CD4-positive, alpha-beta T cell treated with Interleukin-4 for 4 hours (primary cell): ENCODE results near the gene GIMAP8.
"Not testable (repeated sequence)": the region's sequence is repeated elsewhere in the genome, so short reads cannot be mapped to it uniquely, and the experiment has no call there.

Experiments used
- DNase-seq: peaks from one replicate; pipeline ENCODE4 v3.0.0-alpha.2; 2020

Gene GIMAP8

DNA sequence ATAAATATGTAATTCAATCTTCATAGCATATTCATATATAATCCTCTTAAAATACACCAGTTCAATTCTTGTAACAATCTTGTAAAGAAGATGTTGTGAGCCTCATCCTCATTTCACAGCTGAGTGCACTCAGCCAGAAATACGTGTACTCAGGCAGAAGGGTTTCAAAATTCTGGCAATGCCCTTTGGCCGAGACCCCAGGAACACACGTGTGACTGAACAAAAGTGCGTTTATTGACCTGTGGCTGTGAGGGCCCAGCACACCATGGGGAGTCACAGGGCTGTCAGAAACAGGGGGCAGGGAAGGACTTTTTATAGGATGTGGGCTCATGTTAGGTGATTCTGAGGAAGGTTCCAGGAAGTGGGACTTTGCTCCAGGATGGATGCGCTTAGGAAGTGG lies 21.5 kb downstream of the GIMAP8 start:
- no peak for DNase-seq

DNA sequence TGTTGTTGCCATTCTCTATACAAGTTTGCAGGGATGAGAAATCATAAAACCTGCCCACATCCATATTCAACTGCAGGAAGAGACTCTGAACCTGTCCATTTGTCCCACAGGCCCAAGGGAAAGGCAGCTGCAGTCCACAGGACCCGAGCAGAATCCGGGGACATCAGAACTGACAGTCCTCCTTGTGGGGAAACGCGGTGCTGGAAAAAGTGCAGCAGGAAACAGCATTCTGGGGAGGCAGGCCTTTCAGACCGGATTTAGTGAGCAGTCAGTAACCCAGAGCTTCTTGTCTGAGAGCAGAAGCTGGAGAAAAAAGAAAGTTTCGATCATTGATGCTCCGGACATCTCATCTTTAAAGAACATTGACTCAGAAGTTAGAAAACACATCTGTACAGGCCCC lies 23.5 kb downstream of the GIMAP8 start:
- no peak for DNase-seq

DNA sequence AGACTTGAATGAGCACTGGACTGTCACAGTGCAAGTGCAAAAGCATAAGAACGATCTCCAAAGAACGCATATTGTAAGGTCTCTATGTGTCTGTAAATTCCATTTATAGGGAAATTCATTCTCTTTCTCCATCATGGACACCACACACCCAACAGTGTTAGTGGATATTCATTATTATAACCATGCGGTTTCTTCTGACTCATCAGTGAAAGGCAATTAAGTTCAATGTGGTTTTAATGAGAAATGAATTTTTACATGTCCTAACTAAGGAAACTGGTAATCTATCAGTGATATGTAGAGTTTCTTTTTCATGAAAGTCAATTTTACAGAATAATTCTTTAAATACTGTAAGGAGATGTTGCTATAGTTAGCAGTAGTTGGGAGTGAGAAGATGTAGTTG lies 25.9 kb downstream of the GIMAP8 start:
- DNase-seq, result peak; percentile 57

DNA sequence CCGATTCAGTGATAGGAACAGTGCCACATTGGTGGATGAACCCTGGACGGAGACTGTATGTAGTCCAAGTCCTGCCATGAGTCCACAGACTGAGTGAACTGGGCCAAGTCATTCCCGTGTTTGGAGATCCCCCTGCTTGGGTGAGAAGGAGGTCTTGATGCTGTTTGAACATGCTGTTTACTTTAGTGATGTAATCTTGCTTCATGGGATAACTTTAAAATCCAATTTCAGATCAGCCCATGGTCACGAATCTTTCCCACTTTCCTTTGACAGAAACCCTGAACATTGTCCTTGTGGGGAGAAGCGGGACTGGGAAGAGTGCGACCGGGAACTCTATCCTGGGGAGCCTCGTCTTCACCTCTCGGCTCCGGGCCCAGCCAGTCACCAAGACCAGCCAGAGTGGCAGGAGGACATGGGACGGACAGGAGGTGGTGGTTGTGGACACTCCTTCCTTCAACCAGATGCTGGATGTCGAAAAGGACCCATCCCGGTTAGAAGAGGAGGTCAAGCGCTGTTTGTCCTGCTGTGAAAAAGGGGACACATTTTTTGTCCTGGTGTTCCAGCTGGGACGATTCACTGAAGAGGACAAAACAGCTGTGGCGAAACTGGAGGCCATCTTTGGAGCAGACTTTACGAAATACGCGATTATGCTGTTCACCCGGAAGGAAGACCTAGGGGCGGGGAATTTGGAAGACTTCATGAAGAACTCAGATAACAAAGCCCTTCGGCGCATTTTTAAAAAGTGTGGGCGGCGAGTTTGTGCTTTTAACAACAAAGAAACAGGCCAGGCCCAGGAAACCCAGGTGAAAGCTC lies 26.6 kb downstream of the GIMAP8 start:
- no peak for DNase-seq

DNA sequence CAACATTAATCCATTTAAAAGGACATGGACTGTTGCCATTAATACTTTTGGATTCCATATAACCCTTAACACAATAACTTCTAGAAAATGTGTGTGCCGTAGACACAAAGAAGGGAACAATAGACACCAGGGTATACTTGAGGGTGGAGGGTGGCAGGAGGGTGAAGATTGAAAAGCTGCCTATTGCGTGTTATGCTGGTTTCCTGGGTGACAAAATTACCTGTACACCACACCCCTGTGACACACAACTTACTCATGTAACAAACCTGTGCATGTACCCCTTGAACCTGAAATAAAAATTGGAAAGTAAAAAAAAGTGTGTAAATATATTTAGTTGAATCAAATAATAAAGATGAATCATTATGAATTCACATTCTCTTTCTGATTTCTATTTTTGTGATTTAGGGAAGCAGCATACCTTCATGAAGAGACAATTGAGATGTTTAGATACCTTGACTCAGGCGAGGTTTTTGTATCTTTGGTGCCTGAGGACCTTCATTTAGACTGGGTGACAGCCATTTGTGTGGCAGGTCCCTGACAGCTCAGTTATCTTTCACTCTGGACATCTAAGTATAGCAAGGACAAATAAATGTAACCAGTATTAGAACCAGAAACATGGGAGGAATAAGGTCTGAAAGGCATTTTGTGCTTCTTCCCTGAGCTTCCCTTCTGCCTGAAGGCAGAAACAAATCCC lies 28.7 kb downstream of the GIMAP8 start:
- peak; percentile 96 for DNase-seq

DNA sequence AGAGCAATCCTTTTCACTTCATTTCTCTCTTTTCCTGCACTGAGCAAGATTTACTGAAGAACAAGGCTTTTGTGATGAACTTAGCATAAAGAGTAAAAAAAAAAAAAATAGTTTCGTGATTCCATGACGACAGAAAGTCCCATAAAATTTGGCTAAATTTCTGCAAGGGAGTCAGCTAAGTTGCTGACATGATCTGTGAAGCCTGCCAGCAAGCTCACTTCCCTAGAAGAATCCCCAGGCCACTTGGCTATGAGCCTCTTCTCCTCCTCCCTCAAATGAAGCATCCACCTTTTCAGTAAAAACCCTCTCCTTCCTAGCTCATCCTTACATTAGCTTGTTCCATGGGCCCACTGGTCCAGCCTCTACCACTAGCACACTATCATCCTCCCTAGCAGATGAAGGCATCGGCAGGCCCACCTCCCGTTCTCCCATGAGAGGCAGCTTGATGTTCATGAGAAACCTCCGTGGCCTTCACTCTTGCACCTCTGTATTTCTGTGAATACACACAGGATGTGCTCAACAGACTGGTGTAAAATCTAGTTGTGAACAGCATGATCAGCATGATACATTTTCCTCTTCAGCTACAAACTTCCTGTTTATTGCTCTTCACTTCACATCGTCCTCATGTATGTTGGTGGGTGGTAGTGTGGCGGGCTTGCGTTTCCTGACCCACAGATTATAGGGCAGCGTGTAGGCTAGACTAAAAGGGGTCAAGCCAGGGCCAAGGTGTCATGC lies 30.9 kb downstream of the GIMAP8 start:
- DNase-seq, result peak; percentile 91

DNA sequence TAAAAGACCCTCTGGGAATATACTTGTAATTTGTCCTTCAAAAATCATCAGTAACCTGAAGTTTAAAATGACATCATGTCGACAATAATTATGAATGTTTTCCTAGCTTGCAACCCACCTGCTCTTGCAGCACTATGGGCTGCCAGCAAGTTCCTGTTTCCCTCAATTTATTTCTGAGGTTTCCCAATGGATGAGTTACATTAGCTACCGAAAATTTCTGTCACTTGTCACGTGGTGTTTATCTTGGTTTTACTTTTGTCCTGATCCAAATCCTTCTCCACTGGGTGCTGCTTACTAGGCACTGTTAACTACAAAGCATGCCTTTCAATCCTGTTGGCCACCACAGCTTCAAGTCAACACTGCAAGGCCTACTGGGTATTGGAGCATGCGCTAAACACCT lies 31.5 kb downstream of the GIMAP8 start:
- no peak for DNase-seq

DNA sequence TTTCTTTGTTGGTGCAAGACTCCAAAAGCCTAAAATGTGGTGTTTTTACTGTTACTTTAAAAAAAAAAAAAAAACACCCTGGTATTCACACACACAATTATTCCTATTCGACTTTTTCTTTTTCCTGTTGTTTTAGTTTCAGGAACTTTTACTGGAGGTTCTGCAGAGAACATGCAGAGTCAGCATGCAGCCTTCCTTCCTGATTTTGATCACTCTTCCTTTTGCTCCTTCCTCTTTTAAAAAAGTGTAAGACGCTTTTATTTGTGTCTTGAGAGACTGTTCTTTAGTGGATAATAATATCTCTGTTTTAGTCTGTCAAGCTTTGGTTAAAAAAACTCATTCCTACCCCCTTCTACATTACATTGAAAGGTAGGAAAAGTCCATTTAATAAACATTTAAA lies 33.1 kb downstream of the GIMAP8 start:
- not testable (repeated sequence) for DNase-seq

DNA sequence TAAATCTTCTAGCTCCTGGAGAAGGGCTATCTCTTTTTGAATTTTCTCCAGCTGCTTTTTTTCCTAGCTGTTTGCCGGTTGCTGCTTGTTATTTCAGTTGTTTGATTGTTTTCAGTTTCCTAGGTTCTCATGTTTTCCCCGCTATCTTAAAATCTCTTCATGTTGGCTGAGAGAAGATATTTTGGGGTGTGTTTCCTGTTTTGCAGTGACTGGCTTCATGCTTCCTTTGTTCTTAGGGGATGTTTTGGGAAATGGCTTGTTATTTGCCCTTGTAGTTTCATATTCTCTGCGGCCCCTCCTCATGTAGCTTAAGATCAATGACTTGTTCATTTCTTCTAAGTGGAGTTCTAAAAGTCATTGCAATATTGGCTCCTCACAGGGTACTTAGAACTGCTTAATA lies 33.6 kb downstream of the GIMAP8 start:
- peak; percentile 92 for DNase-seq

DNA sequence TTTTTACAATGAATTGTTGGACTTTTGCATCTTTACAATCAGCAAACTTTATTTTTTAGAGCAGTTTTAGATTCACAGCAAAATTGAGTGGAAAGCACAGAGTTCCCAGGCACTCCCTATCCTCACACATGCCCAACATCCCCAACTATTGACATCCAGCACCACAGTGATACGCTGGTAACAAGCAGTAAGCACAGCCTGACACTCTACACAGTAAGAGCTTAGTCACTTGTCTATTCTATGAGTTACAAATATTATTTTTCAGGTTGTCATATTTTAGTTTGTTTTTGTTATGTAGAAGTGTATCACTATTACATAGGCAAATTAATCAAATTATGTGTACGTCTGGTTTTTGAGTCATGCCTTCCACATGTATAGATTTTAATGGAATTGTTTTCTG lies 37.2 kb downstream of the GIMAP8 start:
- no peak for DNase-seq

DNA sequence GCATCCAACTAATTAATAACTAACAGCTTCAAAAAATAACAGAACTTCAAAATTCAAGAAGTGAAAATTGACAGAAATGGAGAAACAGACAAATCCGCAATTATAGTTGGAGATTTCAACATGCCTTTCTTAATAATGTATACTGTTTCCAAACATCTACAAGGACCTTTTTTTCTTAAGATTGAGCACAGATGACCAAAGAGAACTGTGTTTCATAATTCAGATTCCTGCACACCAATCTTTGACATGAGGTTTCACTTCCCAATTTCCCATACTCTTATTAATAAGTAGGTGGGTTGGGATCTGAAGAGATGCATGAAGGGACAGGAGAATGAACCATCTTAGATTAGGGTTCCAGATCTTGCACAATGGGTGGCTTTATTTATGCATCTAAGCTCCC lies 39.4 kb downstream of the GIMAP8 start:
- DNase-seq, result no peak

DNA sequence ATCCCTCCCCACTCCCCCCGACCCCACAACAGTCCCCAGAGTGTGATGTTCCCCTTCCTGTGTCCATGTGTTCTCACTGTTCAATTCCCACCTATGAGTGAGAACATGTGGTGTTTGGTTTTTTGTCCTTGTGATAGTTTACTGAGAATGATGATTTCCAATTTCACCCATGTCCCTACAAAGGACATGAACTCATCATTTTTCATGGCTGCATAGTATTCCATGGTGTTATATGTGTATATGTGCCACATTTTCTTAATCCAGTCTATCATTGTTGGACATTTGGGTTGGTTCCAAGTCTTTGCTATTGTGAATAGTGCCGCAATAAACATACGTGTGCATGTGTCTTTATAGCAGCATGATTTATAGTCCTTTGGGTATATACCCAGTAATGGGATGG lies 43.0 kb downstream of the GIMAP8 start:
- DNase-seq, result not testable (repeated sequence)

DNA sequence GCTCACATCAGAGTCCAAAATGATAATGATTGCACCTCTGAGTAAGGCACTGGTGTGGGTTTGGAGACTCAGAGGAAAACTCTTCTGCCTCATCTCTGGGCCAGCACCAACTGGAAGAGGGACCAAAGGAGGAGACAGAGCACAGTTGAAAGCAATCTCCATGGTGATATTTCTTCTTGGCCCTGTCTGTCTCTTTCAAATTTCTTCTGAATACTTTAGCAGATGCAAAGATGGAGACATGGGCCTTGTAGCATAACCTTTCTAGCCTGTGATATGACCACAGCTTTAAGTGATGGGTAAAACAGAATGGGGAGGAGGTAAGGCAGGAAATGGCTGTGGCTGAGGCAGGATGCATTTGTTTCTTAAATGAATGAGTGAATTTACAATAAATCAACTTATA lies 52.1 kb downstream of the GIMAP8 start:
- DNase-seq, result peak; percentile 79

DNA sequence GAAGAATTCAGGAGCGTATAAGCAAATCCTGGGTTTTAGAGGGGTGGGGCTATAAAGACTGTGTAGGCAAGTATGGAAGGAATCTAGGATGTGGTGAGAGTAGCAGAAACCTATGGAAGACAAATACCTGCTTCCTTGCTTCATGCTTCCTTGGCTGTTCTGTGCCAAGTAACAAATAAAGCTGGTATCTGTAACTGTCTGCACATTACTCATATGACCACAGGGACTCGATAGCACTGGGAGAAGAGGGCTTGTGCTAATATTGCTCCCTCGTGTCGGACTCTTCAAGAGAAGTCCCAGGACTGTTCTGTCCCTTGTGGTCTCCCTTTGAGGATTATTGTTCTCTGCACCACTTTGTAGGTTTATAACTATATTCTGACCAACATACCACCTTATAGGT lies 52.7 kb downstream of the GIMAP8 start:
- DNase-seq, result no peak

DNA sequence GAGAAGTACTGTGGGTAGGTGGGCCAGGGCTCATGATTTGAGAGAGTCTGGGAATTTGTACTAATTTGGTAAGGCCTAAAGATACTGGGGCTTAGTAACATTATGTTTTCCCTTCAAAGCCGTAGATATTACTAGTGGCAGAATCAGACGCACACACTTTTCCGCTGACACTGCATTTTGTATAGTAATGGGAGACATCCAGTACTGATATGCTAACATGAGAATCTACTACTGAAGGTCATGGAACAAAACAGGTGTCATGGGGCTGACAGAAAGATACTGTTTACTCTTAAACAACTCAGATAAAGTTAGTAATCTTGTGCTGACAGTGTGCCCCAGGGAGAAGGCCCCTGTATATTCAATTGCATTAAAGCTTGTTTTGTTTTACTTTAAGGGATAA lies 53.2 kb downstream of the GIMAP8 start:
- no peak for DNase-seq

DNA sequence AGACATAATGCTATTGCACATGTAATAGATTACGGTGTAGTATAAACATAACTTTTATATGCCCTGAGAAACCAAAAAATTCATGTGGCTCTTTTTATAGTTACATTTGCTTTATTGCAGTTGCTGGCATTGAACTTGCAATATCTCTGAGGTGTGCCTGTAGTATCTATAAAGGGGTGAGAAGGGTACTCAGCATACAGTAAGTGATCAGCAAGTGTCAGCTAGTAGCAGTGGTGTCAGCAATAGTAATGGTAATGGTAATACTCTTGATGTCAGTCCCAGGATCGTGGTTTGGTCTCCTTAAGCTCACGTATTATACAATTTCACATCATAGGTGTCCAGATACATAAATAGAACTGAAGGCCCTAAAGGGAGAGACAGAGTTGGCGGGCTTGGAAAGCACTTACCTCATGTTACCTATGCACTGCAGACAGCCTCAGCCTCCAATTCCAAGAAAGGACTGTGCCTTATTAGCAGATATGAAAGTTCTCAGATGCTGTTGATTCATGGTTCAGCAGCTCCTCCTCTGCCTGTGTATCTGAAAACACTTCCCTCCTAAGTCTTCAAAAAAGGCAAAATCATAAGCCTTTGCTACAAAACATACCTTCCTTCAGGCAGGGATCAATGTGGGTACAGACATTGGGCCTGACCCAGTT lies 57.6 kb downstream of the GIMAP8 start:
- DNase-seq, result peak; percentile 74

DNA sequence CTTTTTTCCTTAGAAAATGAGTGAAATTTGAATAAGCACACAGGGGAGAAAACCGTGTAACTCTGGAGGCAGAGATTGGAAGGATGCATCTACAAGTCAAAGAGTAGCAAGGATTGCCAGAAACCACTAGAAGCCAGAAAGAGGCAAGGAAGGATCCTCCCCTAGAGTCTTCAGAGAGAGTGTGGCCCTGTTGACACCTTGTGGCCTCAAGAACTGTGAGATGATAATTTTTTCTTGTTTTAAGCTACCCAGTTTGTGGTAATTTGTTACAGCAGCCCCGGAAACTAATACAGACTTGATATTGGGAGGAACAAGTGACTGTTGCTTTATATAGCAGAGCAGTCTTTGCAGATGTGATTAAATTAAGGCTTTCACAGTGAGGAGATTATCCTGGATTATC lies 60.6 kb downstream of the GIMAP8 start:
- peak; percentile 45 for DNase-seq

DNA sequence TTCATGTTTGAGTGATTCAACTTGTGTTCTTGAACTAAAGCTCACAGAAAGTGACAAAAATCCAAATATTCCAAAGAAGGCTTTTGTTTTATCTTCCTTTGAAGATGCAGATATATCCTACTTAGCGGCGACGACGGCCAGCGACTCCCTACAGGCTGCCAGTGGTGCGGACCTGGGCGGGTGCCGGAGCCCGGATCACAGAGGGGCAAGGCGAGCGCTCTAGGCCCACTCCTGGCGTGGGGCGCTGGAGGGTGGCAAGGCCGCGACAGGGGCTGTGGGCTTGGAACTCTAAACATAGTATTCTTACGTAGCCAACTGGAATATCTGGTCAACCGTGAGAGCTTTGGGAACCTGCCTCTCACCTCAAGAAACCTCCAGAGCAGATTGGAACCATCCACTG lies 63.3 kb downstream of the GIMAP8 start:
- DNase-seq, result no peak

DNA sequence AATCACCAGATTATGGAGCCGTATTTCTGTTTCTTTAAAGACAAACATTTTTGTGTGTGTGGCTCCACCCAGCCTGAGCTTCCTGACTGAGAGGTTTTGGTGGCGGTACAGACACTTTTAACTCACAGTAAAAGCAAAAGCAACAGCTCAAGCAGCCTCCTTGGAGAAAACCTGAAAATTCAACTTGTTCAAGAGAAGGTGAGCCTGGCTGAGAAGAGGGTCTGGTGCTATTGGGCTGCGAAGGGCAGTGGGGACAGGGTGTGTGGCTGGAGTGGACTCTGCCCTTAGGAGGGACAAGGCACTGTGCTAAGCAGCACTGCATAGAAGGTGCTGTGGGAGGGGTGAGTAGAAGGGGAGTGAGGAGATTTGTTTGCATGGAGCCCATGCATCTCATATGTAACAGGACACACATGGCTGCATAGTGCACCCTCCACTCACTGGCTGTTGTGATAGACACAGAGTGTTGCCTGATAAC lies 64.4 kb downstream of the GIMAP8 start, which contains the start of gene GIMAP7:
Gene GIMAP7 (plus strand): TSS at position 125 of the 475 bp plus-strand sequence. CDS start 5,103 bp downstream, outside the sequence.
- peak; percentile 90 for DNase-seq

DNA sequence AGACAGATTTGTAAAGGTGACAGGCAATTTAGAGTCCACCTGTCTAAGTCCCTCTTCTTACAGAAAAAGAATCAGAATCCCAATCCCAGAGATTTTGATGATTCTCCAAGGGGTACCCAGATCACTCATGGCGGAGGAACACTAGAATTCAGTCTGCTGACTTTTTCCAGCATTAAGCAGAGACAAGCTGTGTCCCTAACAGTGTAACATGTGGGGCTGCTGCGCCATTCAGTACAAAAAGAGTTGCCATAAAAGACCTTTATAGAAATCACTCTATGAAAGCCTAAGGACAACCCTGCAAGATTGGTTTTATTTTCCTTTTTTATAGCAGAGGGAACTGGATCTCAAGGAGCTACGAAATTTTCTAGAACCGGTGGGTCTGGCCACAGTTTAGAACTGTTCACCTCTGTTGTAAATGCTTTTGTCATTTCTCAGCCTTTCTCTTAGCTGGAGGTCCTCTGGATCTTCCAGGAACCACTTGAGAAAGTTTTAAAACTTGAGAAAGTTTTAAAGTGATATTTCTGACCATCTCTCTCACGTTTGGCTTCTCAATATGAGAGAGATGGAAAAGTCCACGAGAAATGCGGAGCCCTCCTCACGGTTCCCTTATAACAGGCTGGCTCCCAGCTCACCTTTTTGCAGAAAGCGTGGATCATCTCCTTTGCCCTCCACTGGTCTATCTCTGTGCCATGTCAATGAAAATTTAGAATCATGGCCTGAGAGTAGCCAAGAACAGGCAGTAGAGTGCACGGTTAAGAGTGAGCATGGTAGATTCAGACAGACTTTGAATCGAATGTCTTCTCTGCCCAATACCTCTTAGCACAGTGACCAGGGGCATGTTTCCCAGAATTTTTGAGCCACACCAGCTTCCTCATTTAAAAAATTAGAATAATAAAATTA lies 65.1 kb downstream of the GIMAP8 start:
- DNase-seq, result peak; percentile 64

DNA sequence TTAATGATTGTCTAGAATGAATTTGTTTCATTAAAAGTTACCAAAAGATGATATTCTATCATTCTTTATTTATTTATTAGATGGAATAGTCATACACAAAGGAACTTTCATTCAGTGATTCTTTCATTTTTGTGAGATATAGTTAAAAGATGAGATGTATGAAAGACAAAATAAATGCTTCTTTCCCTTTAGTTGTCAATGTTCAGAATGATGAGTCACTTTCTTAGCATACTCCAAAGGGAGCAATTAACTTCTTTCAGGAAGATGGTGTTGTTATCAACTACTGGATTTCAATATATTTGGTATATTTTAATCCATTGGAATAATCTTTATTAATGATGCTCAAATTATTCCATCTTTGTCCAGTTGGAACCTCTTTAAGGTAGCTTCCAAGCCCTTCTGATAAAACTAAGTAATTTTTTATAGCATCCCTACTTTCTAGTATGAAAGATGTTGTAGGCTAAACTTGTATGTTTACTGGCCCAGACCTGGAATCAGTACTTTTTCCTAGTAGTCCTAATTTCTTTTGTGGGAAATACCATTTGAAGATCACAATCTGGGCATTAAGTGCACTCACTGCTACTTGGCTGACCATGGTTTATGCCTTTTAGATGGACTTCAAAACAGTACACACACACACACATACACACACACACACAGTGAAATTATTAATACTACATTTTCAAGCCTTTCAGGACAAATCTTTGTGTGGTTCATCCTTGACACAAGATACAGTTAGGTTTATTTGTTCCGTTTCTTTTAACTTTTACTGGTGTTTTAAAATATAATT lies 66.7 kb downstream of the GIMAP8 start:
- DNase-seq, result peak; percentile 51
